ENCODE results near the gene ZSCAN30.

GRCh38 chr18:35236571-35237363 lies 53.3 kb downstream of the ZSCAN30 start:
- TF ChIP-seq EZH2 (IDR thresholded peaks at IDR 0.05; ENCODE audit: borderline replicate concordance, insufficient read depth, low read length, poor library complexity, severe bottlenecking) (no peak), EP300 (conservative IDR thresholded peaks at IDR 0.05; ENCODE audit: poor library complexity, severe bottlenecking) (no peak), MXI1 (conservative IDR thresholded peaks at IDR 0.05; ENCODE audit: poor library complexity, severe bottlenecking) (no peak), POLR2AphosphoS5 (IDR thresholded peaks at IDR 0.05) (no peak), RAD21 (conservative IDR thresholded peaks at IDR 0.05) (no peak), TAF1 (IDR thresholded peaks at IDR 0.05; ENCODE audit: low read depth) (no peak), SMC3 (conservative IDR thresholded peaks at IDR 0.05; ENCODE audit: poor library complexity) (no peak)
- TF ChIP-seq, protein P1, sequence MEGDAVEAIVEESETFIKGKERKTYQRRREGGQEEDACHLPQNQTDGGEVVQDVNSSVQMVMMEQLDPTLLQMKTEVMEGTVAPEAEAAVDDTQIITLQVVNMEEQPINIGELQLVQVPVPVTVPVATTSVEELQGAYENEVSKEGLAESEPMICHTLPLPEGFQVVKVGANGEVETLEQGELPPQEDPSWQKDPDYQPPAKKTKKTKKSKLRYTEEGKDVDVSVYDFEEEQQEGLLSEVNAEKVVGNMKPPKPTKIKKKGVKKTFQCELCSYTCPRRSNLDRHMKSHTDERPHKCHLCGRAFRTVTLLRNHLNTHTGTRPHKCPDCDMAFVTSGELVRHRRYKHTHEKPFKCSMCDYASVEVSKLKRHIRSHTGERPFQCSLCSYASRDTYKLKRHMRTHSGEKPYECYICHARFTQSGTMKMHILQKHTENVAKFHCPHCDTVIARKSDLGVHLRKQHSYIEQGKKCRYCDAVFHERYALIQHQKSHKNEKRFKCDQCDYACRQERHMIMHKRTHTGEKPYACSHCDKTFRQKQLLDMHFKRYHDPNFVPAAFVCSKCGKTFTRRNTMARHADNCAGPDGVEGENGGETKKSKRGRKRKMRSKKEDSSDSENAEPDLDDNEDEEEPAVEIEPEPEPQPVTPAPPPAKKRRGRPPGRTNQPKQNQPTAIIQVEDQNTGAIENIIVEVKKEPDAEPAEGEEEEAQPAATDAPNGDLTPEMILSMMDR (IDR thresholded peaks at IDR 0.05; ENCODE audit: poor library complexity, severe bottlenecking), result no peak

All from neural cell (in vitro differentiated cells).